Measurements from ENCODE around the gene HEPACAM.

Gene HEPACAM

GRCh38 chr11:124898263-124898680, 37.6 kb downstream of the HEPACAM start:
- TF ChIP-seq ZFP3 (CRISPR knock-in tag; IDR thresholded peaks at IDR 0.05) (no peak), CSRNP3 (CRISPR knock-in tag; IDR thresholded peaks at IDR 0.05) (no peak), TCF4 (CRISPR knock-in tag; IDR thresholded peaks at IDR 0.05; ENCODE audit: borderline replicate concordance) (no peak), TOX (CRISPR knock-in tag; IDR thresholded peaks at IDR 0.05; ENCODE audit: borderline replicate concordance) (no peak), CREB5 (CRISPR knock-in tag; IDR thresholded peaks at IDR 0.05; ENCODE audit: low read depth) (no peak), POU6F1 (CRISPR knock-in tag; IDR thresholded peaks at IDR 0.05; ENCODE audit: borderline replicate concordance, low read depth) (no peak), ZNF70 (CRISPR knock-in tag; IDR thresholded peaks at IDR 0.05) (no peak), ZFP30 (CRISPR knock-in tag; IDR thresholded peaks at IDR 0.05) (no peak), ZNF8 (CRISPR knock-in tag; IDR thresholded peaks at IDR 0.05) (no peak), ARNTL (CRISPR knock-in tag; IDR thresholded peaks at IDR 0.05; ENCODE audit: borderline replicate concordance, low read depth) (no peak), TSHZ2 (CRISPR knock-in tag; IDR thresholded peaks at IDR 0.05) (no peak), ISL1 (CRISPR knock-in tag; IDR thresholded peaks at IDR 0.05) (no peak), ZC3H10 (CRISPR knock-in tag; IDR thresholded peaks at IDR 0.05) (no peak), ESRRG (CRISPR knock-in tag; IDR thresholded peaks at IDR 0.05) (no peak)
- TF ChIP-seq, protein P1, sequence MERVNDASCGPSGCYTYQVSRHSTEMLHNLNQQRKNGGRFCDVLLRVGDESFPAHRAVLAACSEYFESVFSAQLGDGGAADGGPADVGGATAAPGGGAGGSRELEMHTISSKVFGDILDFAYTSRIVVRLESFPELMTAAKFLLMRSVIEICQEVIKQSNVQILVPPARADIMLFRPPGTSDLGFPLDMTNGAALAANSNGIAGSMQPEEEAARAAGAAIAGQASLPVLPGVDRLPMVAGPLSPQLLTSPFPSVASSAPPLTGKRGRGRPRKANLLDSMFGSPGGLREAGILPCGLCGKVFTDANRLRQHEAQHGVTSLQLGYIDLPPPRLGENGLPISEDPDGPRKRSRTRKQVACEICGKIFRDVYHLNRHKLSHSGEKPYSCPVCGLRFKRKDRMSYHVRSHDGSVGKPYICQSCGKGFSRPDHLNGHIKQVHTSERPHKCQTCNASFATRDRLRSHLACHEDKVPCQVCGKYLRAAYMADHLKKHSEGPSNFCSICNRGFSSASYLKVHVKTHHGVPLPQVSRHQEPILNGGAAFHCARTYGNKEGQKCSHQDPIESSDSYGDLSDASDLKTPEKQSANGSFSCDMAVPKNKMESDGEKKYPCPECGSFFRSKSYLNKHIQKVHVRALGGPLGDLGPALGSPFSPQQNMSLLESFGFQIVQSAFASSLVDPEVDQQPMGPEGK (CRISPR knock-in tag; IDR thresholded peaks at IDR 0.05; ENCODE audit: borderline replicate concordance): no peak
- ATAC-seq: peak; percentile 72

DNA sequence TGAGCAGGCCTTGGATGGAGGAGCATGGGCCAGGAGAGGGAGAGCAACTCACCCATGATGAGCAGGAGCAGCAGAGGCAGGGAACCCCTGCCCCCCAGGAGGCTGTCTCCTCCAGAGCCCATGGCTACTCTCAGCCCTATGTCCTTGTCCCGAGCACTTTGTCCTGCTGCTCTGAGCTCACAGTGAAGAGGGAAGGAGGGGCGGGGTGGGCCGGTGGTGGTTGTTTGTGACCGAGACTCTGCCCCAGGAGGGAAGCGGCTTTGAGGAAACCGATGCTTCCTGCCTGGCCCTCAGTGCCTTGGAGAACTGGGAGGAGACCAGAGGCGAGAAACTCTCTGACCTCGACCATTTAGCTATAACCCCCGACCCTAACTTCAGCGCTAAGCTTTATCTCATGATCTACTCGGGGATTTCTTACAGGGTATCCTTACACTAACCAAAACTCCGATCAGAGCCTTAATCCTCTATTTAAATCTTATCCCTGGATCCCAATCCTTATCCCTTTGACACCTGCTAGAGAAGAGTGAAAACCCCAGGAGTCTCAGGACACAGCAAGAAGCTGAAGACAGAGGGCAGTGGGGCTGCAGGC, 38.1 kb downstream of the HEPACAM start, which contains the start of gene ROBO4:
ROBO4 (minus strand) TSS at position 192 of the 589 bp plus-strand sequence; CDS start at position 122, 70 bp downstream.
- TF ChIP-seq BACH2 (CRISPR knock-in tag; IDR thresholded peaks at IDR 0.05; ENCODE audit: borderline replicate concordance): no peak
- TF ChIP-seq PPARA (CRISPR knock-in tag; IDR thresholded peaks at IDR 0.05; ENCODE audit: borderline replicate concordance): no peak
- no peak for TF ChIP-seq ESRRG (CRISPR knock-in tag; IDR thresholded peaks at IDR 0.05)
- no peak for TF ChIP-seq CREB5 (CRISPR knock-in tag; IDR thresholded peaks at IDR 0.05; ENCODE audit: low read depth)
- TF ChIP-seq RARB (CRISPR knock-in tag; IDR thresholded peaks at IDR 0.05): no peak
- no peak for ATAC-seq

- TF ChIP-seq TCF4 (CRISPR knock-in tag; IDR thresholded peaks at IDR 0.05; ENCODE audit: borderline replicate concordance) (no peak), ZNF70 (CRISPR knock-in tag; IDR thresholded peaks at IDR 0.05) (no peak), ZFP30 (CRISPR knock-in tag; IDR thresholded peaks at IDR 0.05) (no peak), ZC3H10 (CRISPR knock-in tag; IDR thresholded peaks at IDR 0.05) (no peak), CSDC2 (CRISPR knock-in tag; IDR thresholded peaks at IDR 0.05) (no peak), ISL1 (CRISPR knock-in tag; IDR thresholded peaks at IDR 0.05) (no peak), RARB (CRISPR knock-in tag; IDR thresholded peaks at IDR 0.05) (no peak), ARNTL (CRISPR knock-in tag; IDR thresholded peaks at IDR 0.05; ENCODE audit: borderline replicate concordance, low read depth) (no peak)
- TF ChIP-seq, protein P1 (CRISPR knock-in tag; IDR thresholded peaks at IDR 0.05; ENCODE audit: borderline replicate concordance): no peak
- ATAC-seq: no peak
Observed at GRCh38 chr11:124896821-124897391, 38.9 kb downstream of the HEPACAM start.
